Measurements from ENCODE around the gene GPR63.
"Not testable (repeated sequence)": the region's sequence is repeated elsewhere in the genome, so short reads cannot be mapped to it uniquely, and the experiment has no call there.

Gene GPR63

GRCh38 chr6:96837081-96837971 lies at the start of gene GPR63:
TSS of gene GPR63 (minus strand) at chr6:96837477. CDS start at chr6:96799731, 37,746 bp downstream.
- no peaks in the 10 kb centered on the region for H3F3A ChIP-seq (ENCODE audit: control insufficient read depth, insufficient read depth)
- peaks cover 14% of the 10 kb centered on the region for H3K4me1 ChIP-seq (ENCODE audit: control insufficient read depth, low read length)
- peak within 1 kb of the TSS; percentile 98 for H3K4me2 ChIP-seq (ENCODE audit: low read length)
- peaks cover 65% of the 10 kb centered on the region for H3K27me3 ChIP-seq (ENCODE audit: control insufficient read depth, low read length)
- H3K27ac ChIP-seq (ENCODE audit: low read depth, low read length), result no peak within 1 kb of the TSS
- H3K9me2 ChIP-seq (replicated peaks; ENCODE audit: control insufficient read depth, low read length), result no peaks in the 10 kb centered on the region
- peak within 1 kb of the TSS; percentile 82 for H3K4me3 ChIP-seq (ENCODE audit: low read length)
- H3K79me2 ChIP-seq (ENCODE audit: control insufficient read depth, low read length), result no peaks in the 10 kb centered on the region
- H3K9me3 ChIP-seq (ENCODE audit: control insufficient read depth, insufficient read depth, low read length), result no peaks in the 10 kb centered on the region
- TF ChIP-seq CTCF (IDR thresholded peaks at IDR 0.05; ENCODE audit: low read depth, low read length, poor library complexity, severe bottlenecking), result no peak
- TF ChIP-seq EZH2phosphoT487 (IDR thresholded peaks at IDR 0.05; ENCODE audit: borderline replicate concordance, low read length), result peak; percentile 6; the same call in 1 of the 2 replicates
- H4K20me1 ChIP-seq (ENCODE audit: control insufficient read depth, insufficient read depth, low read depth, low read length), result no peaks in the 10 kb centered on the region
- H3K36me3 ChIP-seq (ENCODE audit: control insufficient read depth, low read length), result no peaks in the 10 kb centered on the region

- H3K4me3 ChIP-seq (ENCODE audit: low read length), result no peak overlapping the region
- H3F3A ChIP-seq (ENCODE audit: control insufficient read depth, insufficient read depth), result peaks cover 21% of the 10 kb centered on the region
- H3K27me3 ChIP-seq (ENCODE audit: control insufficient read depth, low read length), result 0 out of 2 replicates have a peak, but pooled peaks cover 2% of the 10 kb centered on the region
- H3K9me3 ChIP-seq (ENCODE audit: control insufficient read depth, insufficient read depth, low read length), result no peaks in the 10 kb centered on the region
- no peak overlapping the region for H3K4me2 ChIP-seq (ENCODE audit: low read length)
- no peaks in the 10 kb centered on the region for H3K4me1 ChIP-seq (ENCODE audit: control insufficient read depth, low read length)
- H3K27ac ChIP-seq (ENCODE audit: low read depth, low read length), result no peak overlapping the region
- no peaks in the 10 kb centered on the region for H4K20me1 ChIP-seq (ENCODE audit: control insufficient read depth, insufficient read depth, low read depth, low read length)
- H3K36me3 ChIP-seq (ENCODE audit: control insufficient read depth, low read length), result peaks cover 18% of the 10 kb centered on the region
- TF ChIP-seq EZH2phosphoT487 (IDR thresholded peaks at IDR 0.05; ENCODE audit: borderline replicate concordance, low read length) (no peak), CTCF (IDR thresholded peaks at IDR 0.05; ENCODE audit: low read depth, low read length, poor library complexity, severe bottlenecking) (no peak)
- no peaks in the 10 kb centered on the region for H3K79me2 ChIP-seq (ENCODE audit: control insufficient read depth, low read length)
- no peaks in the 10 kb centered on the region for H3K9me2 ChIP-seq (replicated peaks; ENCODE audit: control insufficient read depth, low read length)
Measured at GRCh38 chr6:96886519-96886918, 49.2 kb upstream of the GPR63 start.

- H4K20me1 ChIP-seq (ENCODE audit: control insufficient read depth, insufficient read depth, low read depth, low read length); H3K36me3 ChIP-seq (ENCODE audit: control insufficient read depth, low read length); H3K27me3 ChIP-seq (ENCODE audit: control insufficient read depth, low read length); H3K4me1 ChIP-seq (ENCODE audit: control insufficient read depth, low read length); H3K4me2 ChIP-seq (ENCODE audit: low read length); H3K9me2 ChIP-seq (replicated peaks; ENCODE audit: control insufficient read depth, low read length); H3K27ac ChIP-seq (ENCODE audit: low read depth, low read length); H3K79me2 ChIP-seq (ENCODE audit: control insufficient read depth, low read length); H3K9me3 ChIP-seq (ENCODE audit: control insufficient read depth, insufficient read depth, low read length); H3K4me3 ChIP-seq (ENCODE audit: low read length): not testable (repeated sequence)
- H3F3A ChIP-seq (ENCODE audit: control insufficient read depth, insufficient read depth), result peaks cover 12% of the 10 kb centered on the region
Measured at GRCh38 chr6:96885187-96885631, 47.9 kb upstream of the GPR63 start.

GRCh38 chr6:96878143-96878542 lies 40.9 kb upstream of the GPR63 start:
- H3K4me3 ChIP-seq (ENCODE audit: low read length), result no peak overlapping the region
- no peaks in the 10 kb centered on the region for H3K9me3 ChIP-seq (ENCODE audit: control insufficient read depth, insufficient read depth, low read length)
- no peak overlapping the region for H3K27ac ChIP-seq (ENCODE audit: low read depth, low read length)
- H4K20me1 ChIP-seq (ENCODE audit: control insufficient read depth, insufficient read depth, low read depth, low read length), result no peaks in the 10 kb centered on the region
- no peak for TF ChIP-seq EZH2phosphoT487 (IDR thresholded peaks at IDR 0.05; ENCODE audit: borderline replicate concordance, low read length)
- TF ChIP-seq CTCF (IDR thresholded peaks at IDR 0.05; ENCODE audit: low read depth, low read length, poor library complexity, severe bottlenecking), result no peak
- H3K4me2 ChIP-seq (ENCODE audit: low read length), result no peak overlapping the region
- H3K9me2 ChIP-seq (replicated peaks; ENCODE audit: control insufficient read depth, low read length), result no peaks in the 10 kb centered on the region
- no peaks in the 10 kb centered on the region for H3K79me2 ChIP-seq (ENCODE audit: control insufficient read depth, low read length)
- H3F3A ChIP-seq (ENCODE audit: control insufficient read depth, insufficient read depth), result no peaks in the 10 kb centered on the region
- peaks cover 5% of the 10 kb centered on the region; the same call in 1 of the 2 replicates for H3K27me3 ChIP-seq (ENCODE audit: control insufficient read depth, low read length)
- no peaks in the 10 kb centered on the region for H3K4me1 ChIP-seq (ENCODE audit: control insufficient read depth, low read length)
- H3K36me3 ChIP-seq (ENCODE audit: control insufficient read depth, low read length), result no peaks in the 10 kb centered on the region
